GM23248 (cell line): Measurements from ENCODE around the gene POLG. TPM values are rescaled to one million over a fixed set of nuclear protein-coding genes. Genes with fewer than 3 reads are reported as not detected.

ENCODE experiments used
- DNase-seq: peaks from one replicate; pipeline ENCODE4 v3.0.0-alpha.2; 2015
- H2AFZ ChIP-seq: fragments of 200-600 bp; sonication (generic); 2 replicates; pipeline ENCODE4 v1.6.1; 2016; ENCODE audit warnings: antibody characterized with exemption
- H3F3A ChIP-seq: fragments of 200-600 bp; sonication (generic); 2 replicates; pipeline ENCODE4 v1.6.1; 2016; ENCODE audit warnings: mild to moderate bottlenecking, antibody characterized with exemption, mixed run types; ENCODE audit not compliant: insufficient read depth
- H3K27ac ChIP-seq: fragments of 200-600 bp; sonication (generic); 2 replicates; pipeline ENCODE4 v1.5.1; 2016; ENCODE audit warnings: mild to moderate bottlenecking
- H3K27me3 ChIP-seq: fragments of 200-600 bp; sonication (generic); replicated peaks from 2 replicates; pipeline ENCODE4 v1.6.1; 2016; ENCODE audit warnings: mild to moderate bottlenecking; ENCODE audit not compliant: insufficient read depth
- H3K36me3 ChIP-seq: fragments of 200-600 bp; sonication (generic); 2 replicates; pipeline ENCODE4 v1.6.1; 2016; ENCODE audit warnings: low read depth, mild to moderate bottlenecking
- H3K4me1 ChIP-seq: fragments of 200-600 bp; sonication (generic); 2 replicates; pipeline ENCODE4 v1.6.1; 2016; ENCODE audit warnings: mild to moderate bottlenecking; ENCODE audit not compliant: insufficient read depth
- H3K4me2 ChIP-seq: fragments of 200-600 bp; sonication (generic); one replicate; pipeline ENCODE4 v1.6.1; 2016; ENCODE audit warnings: mild to moderate bottlenecking; ENCODE audit not compliant: unreplicated experiment
- H3K4me3 ChIP-seq: fragments of 200-600 bp; sonication (generic); 2 replicates; pipeline ENCODE4 v1.5.1; 2016; ENCODE audit warnings: mild to moderate bottlenecking
- H3K79me2 ChIP-seq: fragments of 200-600 bp; sonication (generic); 2 replicates; pipeline ENCODE4 v1.6.1; 2016; ENCODE audit warnings: mild to moderate bottlenecking; ENCODE audit not compliant: insufficient read depth
- H3K9ac ChIP-seq: fragments of 200-600 bp; sonication (generic); 2 replicates; pipeline ENCODE4 v1.6.1; 2016; ENCODE audit warnings: mild to moderate bottlenecking
- H3K9me2 ChIP-seq: fragments of 200-600 bp; sonication (generic); 2 replicates; pipeline ENCODE4 v1.6.1; 2016; ENCODE audit warnings: mixed run types, mild to moderate bottlenecking, moderate library complexity; ENCODE audit not compliant: insufficient read depth
- H3K9me3 ChIP-seq: fragments of 200-600 bp; sonication (generic); one replicate; pipeline ENCODE4 v1.6.1; 2017; ENCODE audit warnings: low read depth
- H4K20me1 ChIP-seq: fragments of 200-600 bp; sonication (generic); 2 replicates; pipeline ENCODE4 v1.6.0; 2016; ENCODE audit not compliant: insufficient read depth
- EZH2 ChIP-seq: fragments of 200-600 bp; sonication (generic); IDR thresholded peaks from 2 replicates; pipeline ENCODE4 v1.6.1; 2018; ENCODE audit warnings: antibody characterized with exemption, mild to moderate bottlenecking; ENCODE audit not compliant: insufficient read depth, poor library complexity, severe bottlenecking
- EZH2phosphoT487 ChIP-seq: fragments of 200-600 bp; sonication (generic); IDR thresholded peaks from 2 replicates; pipeline ENCODE4 v1.6.1; 2018; ENCODE audit warnings: antibody characterized with exemption, moderate library complexity, mild to moderate bottlenecking, low read depth; ENCODE audit not compliant: insufficient read depth
- WGBS, 2 experiments: methylation state at CpG; one replicate each; pipeline ENCODE4 v1.1.6; 2015 to 2017; ENCODE audit warnings: low lambda C conversion rate in 2 of 2, low coverage in 1 of 2; ENCODE audit errors: missing lambda C conversion rate in 2 of 2; 5-methylcytosine and 5-hydroxymethylcytosine counted together
- in situ Hi-C: fragments of 300-500 bp; cut with MboI; formaldehyde crosslinking; loops from 2 replicates; pipeline ENCODE4 v1.15.0; 2020
- polyA plus RNA-seq: library from polyadenylated mRNA; unstranded; fragments of >200 nt; fragmentation: Nextera tagmentation; extraction: Ambion mirVana; gene quantifications from 2 replicates; pipeline ENCODE4 v1.2.1, GENCODE V29; 2016
- total RNA-seq: library from RNA; depleted of rRNA; stranded (reverse); fragments of >200 nt; shearing (Covaris generic); gene quantifications from 2 replicates; pipeline ENCODE4 v1.2.3, GENCODE V29; 2014

Gene POLG
- total and polyA plus RNA-seq, 2 experiments from 2014 or later = 18.7 to 66.7 TPM

DNA sequence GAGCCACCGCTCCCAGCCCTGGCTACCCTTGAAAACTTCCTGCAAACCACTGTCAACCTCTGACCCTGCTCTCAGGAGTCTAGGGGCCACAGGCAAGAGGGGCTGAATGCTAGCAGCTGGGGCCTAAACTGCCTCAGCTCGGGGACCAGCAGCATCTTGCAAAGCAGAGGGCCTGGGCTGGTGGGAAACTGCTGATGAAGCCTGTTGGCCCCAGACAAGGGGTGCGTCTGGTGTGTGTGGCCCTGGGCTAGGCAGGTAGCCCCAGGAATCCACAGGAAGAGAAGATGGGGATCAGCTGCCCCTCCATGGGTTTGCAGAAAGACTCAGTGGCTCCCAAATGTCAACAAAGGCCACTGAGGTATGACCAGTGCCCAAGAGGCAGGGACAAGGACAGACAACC lies 8.2 kb upstream of the POLG start:
- peaks cover 54% of the 10 kb centered on the region for H3K27me3 ChIP-seq
- in situ Hi-C loops = no loop called here

GRCh38 chr15:89341316-89342005 lies 6.8 kb upstream of the POLG start:
- TF ChIP-seq EZH2 (no peak), EZH2phosphoT487 (no peak)
- Histone ChIP-seq H3F3A (peaks cover under 1% of the 10 kb centered on the region; the same call in 1 of the 2 replicates), H3K27me3 (peaks cover 40% of the 10 kb centered on the region), H3K9me3 (no peaks in the 10 kb centered on the region), H3K27ac (no peak overlapping the region), H3K4me3 (no peak overlapping the region), H2AFZ (no peak overlapping the region), H3K79me2 (no peaks in the 10 kb centered on the region), H3K9me2 (no peaks in the 10 kb centered on the region), H3K4me1 (no peaks in the 10 kb centered on the region), H3K4me2 (no peak overlapping the region), H4K20me1 (no peaks in the 10 kb centered on the region), H3K36me3 (no peaks in the 10 kb centered on the region), H3K9ac (no peak overlapping the region)
- DNase-seq = no peak
- in situ Hi-C loops = no loop called here
- 39 to 41% methylated on average over 8 of the region's 8 CpGs for WGBS, 2 experiments

More for the DNA sequence above, 8.2 kb upstream of the POLG start:
- no peaks in the 10 kb centered on the region for H3K4me1 ChIP-seq
- H3K4me3 ChIP-seq = no peak overlapping the region
- H3K4me2 ChIP-seq = no peak overlapping the region
- no peaks in the 10 kb centered on the region for H3K36me3 ChIP-seq
- no peaks in the 10 kb centered on the region for H4K20me1 ChIP-seq
- 57 to 60% methylated on average over 3 of the region's 3 CpGs for WGBS, 2 experiments
- no peaks in the 10 kb centered on the region for H3K79me2 ChIP-seq
- no peaks in the 10 kb centered on the region for H3K9me3 ChIP-seq
- H3F3A ChIP-seq = no peaks in the 10 kb centered on the region
- no peaks in the 10 kb centered on the region for H3K9me2 ChIP-seq
- no peak for DNase-seq
- no peak overlapping the region for H3K9ac ChIP-seq
- TF ChIP-seq EZH2 (no peak), EZH2phosphoT487 (no peak)
- no peak overlapping the region for H2AFZ ChIP-seq
- H3K27ac ChIP-seq = no peak overlapping the region

- H3K4me3 ChIP-seq = no peak overlapping the region
- no peak for TF ChIP-seq EZH2
- TF ChIP-seq EZH2phosphoT487 = no peak
- H3K4me1 ChIP-seq = 0 out of 2 replicates have a peak, but pooled peaks cover 5% of the 10 kb centered on the region
- no peak overlapping the region for H3K27ac ChIP-seq
- H2AFZ ChIP-seq = no peak overlapping the region
- in situ Hi-C loops = no loop called here
- H3K9me3 ChIP-seq = no peaks in the 10 kb centered on the region
- H3K79me2 ChIP-seq = no peaks in the 10 kb centered on the region
- H3K36me3 ChIP-seq = no peaks in the 10 kb centered on the region
- no peak for DNase-seq
- no peaks in the 10 kb centered on the region for H4K20me1 ChIP-seq
- peaks cover 33% of the 10 kb centered on the region for H3K27me3 ChIP-seq
- peaks cover 9% of the 10 kb centered on the region; the same call in 1 of the 2 replicates for H3F3A ChIP-seq
- no peak overlapping the region for H3K4me2 ChIP-seq
- no peaks in the 10 kb centered on the region for H3K9me2 ChIP-seq
- H3K9ac ChIP-seq = no peak overlapping the region
- 64 to 69% methylated on average over 7 of the region's 7 CpGs for WGBS, 2 experiments
These were observed 5.9 kb upstream of the POLG start for GRCh38 chr15:89340573-89340972.

- TF ChIP-seq EZH2 (no peak), EZH2phosphoT487 (no peak)
- peaks cover 12% of the 10 kb centered on the region; the same call in 1 of the 2 replicates for H3F3A ChIP-seq
- no peak overlapping the region for H3K4me2 ChIP-seq
- peaks cover 20% of the 10 kb centered on the region for H3K27me3 ChIP-seq
- H3K9me2 ChIP-seq = no peaks in the 10 kb centered on the region
- 67 to 69% methylated on average over 6 of the region's 6 CpGs for WGBS, 2 experiments
- no peak overlapping the region for H3K9ac ChIP-seq
- no peak overlapping the region for H3K27ac ChIP-seq
- 0 out of 2 replicates have a peak, but pooled peaks cover 16% of the 10 kb centered on the region for H3K4me1 ChIP-seq
- H3K36me3 ChIP-seq = 0 out of 2 replicates have a peak, but pooled peaks cover 3% of the 10 kb centered on the region
- no peaks in the 10 kb centered on the region for H3K9me3 ChIP-seq
- no peak overlapping the region for H3K4me3 ChIP-seq
- in situ Hi-C loops = no loop called here
- H4K20me1 ChIP-seq = no peaks in the 10 kb centered on the region
- H2AFZ ChIP-seq = no peak overlapping the region
- peaks cover 12% of the 10 kb centered on the region for H3K79me2 ChIP-seq
- DNase-seq = no peak
These were observed 3.4 kb upstream of the POLG start for GRCh38 chr15:89338036-89338435.
